Neural progenitor cell (in vitro differentiated cells): Measurements from ENCODE around the gene SLC22A16.

Experiments
- EZH2phosphoT487 ChIP-seq: fragments of 200-600 bp; sonication (generic); IDR thresholded peaks from 2 replicates; pipeline ENCODE4 v1.6.1; 2017; ENCODE audit warnings: antibody characterized with exemption
- TF ChIP-seq, protein P1 (sequence below): fragments of 200-600 bp; sonication (generic); IDR thresholded peaks from 2 replicates; pipeline ENCODE4 v1.5.1; 2017; ENCODE audit warnings: antibody characterized with exemption, mild to moderate bottlenecking

GRCh38 chr6:110428153-110428552 is 48.3 kb downstream of the SLC22A16 start:
- TF ChIP-seq, protein P1, sequence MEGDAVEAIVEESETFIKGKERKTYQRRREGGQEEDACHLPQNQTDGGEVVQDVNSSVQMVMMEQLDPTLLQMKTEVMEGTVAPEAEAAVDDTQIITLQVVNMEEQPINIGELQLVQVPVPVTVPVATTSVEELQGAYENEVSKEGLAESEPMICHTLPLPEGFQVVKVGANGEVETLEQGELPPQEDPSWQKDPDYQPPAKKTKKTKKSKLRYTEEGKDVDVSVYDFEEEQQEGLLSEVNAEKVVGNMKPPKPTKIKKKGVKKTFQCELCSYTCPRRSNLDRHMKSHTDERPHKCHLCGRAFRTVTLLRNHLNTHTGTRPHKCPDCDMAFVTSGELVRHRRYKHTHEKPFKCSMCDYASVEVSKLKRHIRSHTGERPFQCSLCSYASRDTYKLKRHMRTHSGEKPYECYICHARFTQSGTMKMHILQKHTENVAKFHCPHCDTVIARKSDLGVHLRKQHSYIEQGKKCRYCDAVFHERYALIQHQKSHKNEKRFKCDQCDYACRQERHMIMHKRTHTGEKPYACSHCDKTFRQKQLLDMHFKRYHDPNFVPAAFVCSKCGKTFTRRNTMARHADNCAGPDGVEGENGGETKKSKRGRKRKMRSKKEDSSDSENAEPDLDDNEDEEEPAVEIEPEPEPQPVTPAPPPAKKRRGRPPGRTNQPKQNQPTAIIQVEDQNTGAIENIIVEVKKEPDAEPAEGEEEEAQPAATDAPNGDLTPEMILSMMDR, result no peak
- TF ChIP-seq EZH2phosphoT487, result no peak
